Activated T-helper 1 cell treated with anti-CD3 and anti-CD28 coated beads, Interleukin-12 subunit alpha, Interleukin-12 subunit beta, Interleukin-2, Interleukin-4 antibody, amounts not matched to agents 30 ng/mL and 10 ng/mL and 1 ng/mL, durations not matched to agents 14 hours and 24 hours and 36 hours (primary cell): ENCODE results near the gene MAPK11. TPM values are rescaled to one million over a fixed set of nuclear protein-coding genes. Genes with fewer than 3 reads are reported as not detected.

Experiments used
- DNase-seq: peaks from one replicate; pipeline ENCODE4 v3.0.0; 2021; ENCODE audit warnings: low spot score
- H3K27ac Mint-ChIP-seq: one replicate; pipeline ENCODE4 v1.8.0; 2021; ENCODE audit warnings: mild to moderate bottlenecking, mixed read lengths
- H3K27me3 Mint-ChIP-seq: one replicate; pipeline ENCODE4 v1.8.0; 2022; ENCODE audit warnings: mild to moderate bottlenecking, moderate library complexity, mixed read lengths; ENCODE audit not compliant: insufficient read depth
- H3K36me3 Mint-ChIP-seq: one replicate; pipeline ENCODE4 v1.8.0; 2021; ENCODE audit warnings: low read depth, mixed read lengths
- H3K4me1 Mint-ChIP-seq: one replicate; pipeline ENCODE4 v1.8.0; 2021; ENCODE audit warnings: low read depth, mixed read lengths
- H3K4me3 Mint-ChIP-seq: one replicate; pipeline ENCODE4 v1.8.0; 2021; ENCODE audit warnings: mild to moderate bottlenecking, moderate library complexity, mixed read lengths
- H3K9me3 Mint-ChIP-seq: one replicate; pipeline ENCODE4 v1.8.0; 2021; ENCODE audit warnings: mixed read lengths
- intact Hi-C: fragments of 100-400 bp; cut with micrococcal nuclease; formaldehyde crosslinking; loops from one replicate; pipeline ENCODE4 v1.15.1; 2024
- total RNA-seq: library from RNA; stranded (reverse); gene quantifications from 2 replicates; pipeline ENCODE4 v1.2.3, GENCODE V29; 2022

Gene MAPK11
- total RNA-seq, 1 donor from 2014 or later, result 28.9 TPM

GRCh38 chr22:50248196-50249081 is 21.7 kb downstream of the MAPK11 start:
- no peak overlapping the region for H3K27ac Mint-ChIP-seq
- no peak for DNase-seq
- intact Hi-C loops, result loop anchor here (10.0 kb wide), 1 partner anchor 226 kb away; the partner anchor contains the start of gene SBF1
- H3K27me3 Mint-ChIP-seq, result peaks cover 2% of the 10 kb centered on the region
- H3K9me3 Mint-ChIP-seq, result no peaks in the 10 kb centered on the region
- H3K36me3 Mint-ChIP-seq, result peaks cover 10% of the 10 kb centered on the region
- H3K4me1 Mint-ChIP-seq, result peaks cover 9% of the 10 kb centered on the region
- H3K4me3 Mint-ChIP-seq, result peak overlapping the region; percentile 74

DNA sequence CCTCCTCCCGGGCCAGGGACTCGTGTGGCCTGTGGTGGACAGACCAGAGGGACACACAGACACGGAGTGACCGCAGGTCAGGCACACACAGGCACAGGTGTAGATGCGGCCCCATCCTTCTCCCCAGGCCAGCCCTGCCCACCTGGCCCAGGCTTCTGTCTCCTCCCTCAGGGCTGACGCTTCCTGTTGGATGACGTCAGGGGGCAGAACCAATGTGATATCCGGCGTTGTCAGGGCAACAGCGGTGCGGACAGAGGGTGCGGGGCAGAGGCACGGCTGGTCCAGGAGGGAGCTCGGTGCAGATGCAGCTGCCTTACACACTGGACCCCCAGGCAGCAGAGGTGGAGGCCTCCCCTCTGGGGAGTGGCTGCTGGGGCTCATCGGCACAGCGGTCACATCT is 22.4 kb downstream of the MAPK11 start:
- peaks cover 2% of the 10 kb centered on the region for H3K27me3 Mint-ChIP-seq
- peaks cover 10% of the 10 kb centered on the region for H3K4me1 Mint-ChIP-seq
- intact Hi-C loops, result loop anchor here (10.0 kb wide), 1 partner anchor 227 kb away; the partner anchor contains the start of gene SBF1
- peaks cover 10% of the 10 kb centered on the region for H3K36me3 Mint-ChIP-seq
- peak overlapping the region; percentile 74 for H3K4me3 Mint-ChIP-seq
- DNase-seq, result no peak
- peak overlapping the region; percentile 79 for H3K27ac Mint-ChIP-seq
- no peaks in the 10 kb centered on the region for H3K9me3 Mint-ChIP-seq

GRCh38 chr22:50246242-50247175 is 23.7 kb downstream of the MAPK11 start:
- DNase-seq, result no peak
- Mint-ChIP-seq H3K27me3 (peaks cover 2% of the 10 kb centered on the region), H3K9me3 (no peaks in the 10 kb centered on the region), H3K4me1 (peaks cover 18% of the 10 kb centered on the region), H3K4me3 (peak overlapping the region; percentile 74), H3K36me3 (peaks cover 10% of the 10 kb centered on the region), H3K27ac (no peak overlapping the region)
- intact Hi-C loops, result loop anchor here (10.0 kb wide), 1 partner anchor 228 kb away; the partner anchor contains the start of gene SBF1

- intact Hi-C loops, result loop anchor here (1.0 to 10.0 kb wide), 3 partner anchors 25 to 229 kb away; partner anchors contain the start of genes MAPK11, SBF1 and SELENOO
- Mint-ChIP-seq H3K4me1 (peaks cover 26% of the 10 kb centered on the region), H3K27ac (peak overlapping the region; percentile 100), H3K9me3 (no peaks in the 10 kb centered on the region), H3K27me3 (peaks cover 2% of the 10 kb centered on the region), H3K4me3 (peak overlapping the region; percentile 99), H3K36me3 (peaks cover 11% of the 10 kb centered on the region)
- no peak for DNase-seq
Measured at GRCh38 chr22:50245214-50246072, 24.7 kb downstream of the MAPK11 start.

- H3K27me3 Mint-ChIP-seq, result peaks cover 2% of the 10 kb centered on the region
- H3K4me3 Mint-ChIP-seq, result peak within 1 kb of the TSS; percentile 99
- H3K4me1 Mint-ChIP-seq, result peaks cover 26% of the 10 kb centered on the region
- H3K36me3 Mint-ChIP-seq, result peaks cover 15% of the 10 kb centered on the region
- intact Hi-C loops, result loop anchor here (1.0 to 10.0 kb wide), 5 partner anchors 26 to 253 kb away; partner anchors contain the start of genes DENND6B, MAPK11, SBF1 and SELENOO
- peak within 1 kb of the TSS; percentile 100 for H3K27ac Mint-ChIP-seq
- no peaks in the 10 kb centered on the region for H3K9me3 Mint-ChIP-seq
- DNase-seq, result peak; percentile 93
Measured at GRCh38 chr22:50244420-50245213, 25.6 kb downstream of the MAPK11 start, which contains the start of gene TUBGCP6. TSS of gene TUBGCP6 (minus strand) at chr22:50245023. CDS start at chr22:50244459, 564 bp downstream.

GRCh38 chr22:50243685-50244419 is 26.3 kb downstream of the MAPK11 start:
- Mint-ChIP-seq H3K9me3 (no peaks in the 10 kb centered on the region), H3K36me3 (peaks cover 15% of the 10 kb centered on the region), H3K27ac (peak overlapping the region; percentile 100), H3K4me1 (peaks cover 26% of the 10 kb centered on the region), H3K4me3 (peak overlapping the region; percentile 99), H3K27me3 (peaks cover 2% of the 10 kb centered on the region)
- intact Hi-C loops, result loop anchor here (2.0 to 10.0 kb wide), 4 partner anchors 43 to 253 kb away; partner anchors contain the start of genes DENND6B, SBF1 and SELENOO
- no peak for DNase-seq

- peak overlapping the region; percentile 99 for H3K4me3 Mint-ChIP-seq
- intact Hi-C loops, result loop anchor here (5.0 to 10.0 kb wide), 3 partner anchors 85 to 255 kb away; partner anchors contain the start of genes DENND6B and SBF1
- H3K9me3 Mint-ChIP-seq, result no peaks in the 10 kb centered on the region
- peaks cover 26% of the 10 kb centered on the region for H3K4me1 Mint-ChIP-seq
- no peak for DNase-seq
- H3K27ac Mint-ChIP-seq, result no peak overlapping the region
- H3K27me3 Mint-ChIP-seq, result peaks cover 2% of the 10 kb centered on the region
- peaks cover 18% of the 10 kb centered on the region for H3K36me3 Mint-ChIP-seq
Measured at GRCh38 chr22:50242406-50242949, 27.7 kb downstream of the MAPK11 start.

GRCh38 chr22:50238755-50239154 is 31.4 kb downstream of the MAPK11 start:
- Mint-ChIP-seq H3K4me3 (no peak overlapping the region), H3K4me1 (peaks cover 17% of the 10 kb centered on the region), H3K9me3 (peaks cover 7% of the 10 kb centered on the region), H3K27ac (no peak overlapping the region), H3K36me3 (peaks cover 32% of the 10 kb centered on the region), H3K27me3 (no peaks in the 10 kb centered on the region)
- intact Hi-C loops, result no loop called here
- DNase-seq, result no peak

- Mint-ChIP-seq H3K9me3 (peaks cover 7% of the 10 kb centered on the region), H3K4me3 (no peak overlapping the region), H3K27me3 (no peaks in the 10 kb centered on the region), H3K27ac (no peak overlapping the region), H3K36me3 (peaks cover 33% of the 10 kb centered on the region), H3K4me1 (peaks cover 12% of the 10 kb centered on the region)
- DNase-seq, result no peak
- intact Hi-C loops, result loop anchor here (1.0 kb wide), 1 partner anchor 88 kb away; no protein-coding TSS in a partner anchor
Measured at GRCh38 chr22:50236731-50237409, 33.3 kb downstream of the MAPK11 start.

- no peaks in the 10 kb centered on the region for H3K27me3 Mint-ChIP-seq
- no peaks in the 10 kb centered on the region for H3K4me1 Mint-ChIP-seq
- no peak for DNase-seq
- H3K9me3 Mint-ChIP-seq, result peaks cover 7% of the 10 kb centered on the region
- no peak overlapping the region for H3K4me3 Mint-ChIP-seq
- peaks cover 37% of the 10 kb centered on the region for H3K36me3 Mint-ChIP-seq
- no peak overlapping the region for H3K27ac Mint-ChIP-seq
- intact Hi-C loops, result no loop called here
Measured at GRCh38 chr22:50233223-50233622, 37.0 kb downstream of the MAPK11 start.
